Heart right ventricle (tissue), 16 donors: Measurements from ENCODE around the gene ZNF189. TPM values are rescaled to one million over a fixed set of nuclear protein-coding genes. Genes with fewer than 3 reads are reported as not detected.

Experiments used
- ATAC-seq, 8 donors: fragments of 200-7000 bp; cut with Tn5 transposase; one replicate each; pipeline ENCODE4 v1.9.1; 2020; ENCODE audit warnings: mild to moderate bottlenecking in 8 of 8, moderate library complexity in 8 of 8, moderate number of reproducible peaks in 1 of 8
- DNase-seq, 2 donors: peaks; one replicate each; pipeline ENCODE4 v3.0.0-alpha.2; 2020
- H3K27ac ChIP-seq, 10 donors: fragments of 200-600 bp; sonication (generic) in 2 of 10; one replicate each; pipeline versions ENCODE4 v1.5.0 to v1.8.0; 2020 to 2022; ENCODE audit warnings: mild to moderate bottlenecking in 3 of 10
- H3K27me3 ChIP-seq, 7 donors: fragments of 200-600 bp; one replicate each; pipeline ENCODE4 v1.8.0; 2021 to 2022; ENCODE audit warnings: mild to moderate bottlenecking in 2 of 7
- H3K36me3 ChIP-seq, 9 donors: fragments of 200-600 bp; sonication (generic) in 1 of 9; one replicate each; pipeline versions ENCODE4 v1.5.0 to v1.8.0; 2020 to 2022; ENCODE audit warnings: mild to moderate bottlenecking in 2 of 9
- H3K4me1 ChIP-seq, 9 donors: fragments of 200-600 bp; sonication (generic) in 1 of 9; one replicate each; pipeline versions ENCODE4 v1.5.0 to v1.8.0; 2020 to 2022; ENCODE audit warnings: mild to moderate bottlenecking in 4 of 9
- H3K4me3 ChIP-seq, 10 donors: fragments of 200-600 bp; sonication (generic) in 2 of 10; one replicate each; pipeline versions ENCODE4 v1.5.0 to v1.8.0; 2020 to 2022; ENCODE audit warnings: mild to moderate bottlenecking in 7 of 10, moderate library complexity in 2 of 10
- H3K9me3 ChIP-seq, 11 donors: fragments of 200-600 bp in 10 of 11; sonication (generic) in 2 of 11; one replicate each; pipeline versions ENCODE4 v1.5.0 to v1.8.0; 2013 to 2022; ENCODE audit warnings: mild to moderate bottlenecking in 2 of 11, control low read depth in 1 of 11, moderate library complexity in 1 of 11
- CTCF ChIP-seq, 9 donors: fragments of 200-600 bp; sonication (generic) in 2 of 9; IDR thresholded peaks; one replicate each; pipeline versions ENCODE4 v1.5.0 to v1.8.0; 2021 to 2022; ENCODE audit warnings: antibody characterized with exemption in 9 of 9, mild to moderate bottlenecking in 5 of 9, moderate library complexity in 1 of 9
- WGBS, 2 donors: extraction: QIAGEN DNeasy Blood & Tissue Kit; methylation state at CpG; one replicate each; pipeline ENCODE4 v1.1.7; 2013; ENCODE audit warnings: inconsistent platforms in 1 of 2; 5-methylcytosine and 5-hydroxymethylcytosine counted together
- intact Hi-C, 10 donors: fragments of 100-400 bp; cut with DNase I; formaldehyde crosslinking; loops; one replicate each; pipeline versions ENCODE4 v1.11.1 to v1.14.2; 2022
- polyA plus RNA-seq, 2 donors: library from polyadenylated mRNA; stranded (reverse); fragments of 200-250 nt; gene quantifications; one replicate each; pipeline ENCODE4 v1.2.3, GENCODE V29; 2013
- total RNA-seq, 10 donors: library from RNA; stranded (reverse); fragmentation: NEBNext Ultra II Directional in 3 of 10; extraction: Animal tissue kit (Norgen Biotek cat#: 25700) in 3 of 10; gene quantifications; one replicate each; pipeline versions ENCODE4 v1.2.1 to v1.2.4, GENCODE V29; 2021 to 2023
- donor health status: Arrhythmogenic right ventricular cardiomyopathy.
- donor health status: ischemic (EF 13 %, LVEDD 7.1; RV severe dilation, severe dysfunction).
- donor health status: healthy with polysubstance abuse.
- donor health status: DM: no; HTN: yes; CAD: no.
- donor health status: DM: no; HTN: no; CAD: no.
- donor health status: ischemic (EF 25% LVEDD 6.9; RV normal size, moderate dysfunction).
- donor health status: ischemic (EF 25% LVEDD 5.7; RV mildly dilated, moderate dysfunction).
- donor health status: healthy.
- donor health status: DM: yes; HTN: yes; CAD: no.
- donor health status: Ischemic cardiomyopathy.
- donor health status: ischemic (EF 35%, LVEDD 5.7; RV mildly dilated, moderate dysfunction).
- donor health status: nonischemic (EF 11% LVEDD 7.7; RV severe dilation, severe dysfunction).
- donor health status: DM: yes; HTN: yes; CAD: no.
- donor health status: PGD.
- donor health status: ischemic (EF 29% LVEDD 5.4; RV normal size, mild dysfunction).
- donor health status: nonischemic (EF 23%, LVEDD 6.1; RV moderate dilation, normal function).

Gene ZNF189
- total and polyA plus RNA-seq, 12 donors, result 10.9 to 28.0 (median 19.3) TPM

- peaks cover 19 to 89% (median 84%) of the 10 kb centered on the region in 9 donors for H3K36me3 ChIP-seq
- WGBS, 2 donors, result 95% methylated on average over 9 of the region's 9 CpGs
- no peak overlapping the region for H3K4me3 ChIP-seq
- TF ChIP-seq CTCF (IDR thresholded peaks at IDR 0.05), result no peak
- no peak overlapping the region for H3K27ac ChIP-seq
- H3K4me1 ChIP-seq, result peaks cover 0 to 25% (median 22%) of the 10 kb centered on the region in 9 donors
- DNase-seq (no peak), ATAC-seq (no peak)
- no peaks in the 10 kb centered on the region for H3K27me3 ChIP-seq
- H3K9me3 ChIP-seq, result peaks cover 0 to 71% (median 49%) of the 10 kb centered on the region in 11 donors
- intact Hi-C loops, result loop anchor here in 2 of 10 donors (5.0 kb wide), 2 partner anchors 34 to 44 kb away; partner anchors contain the start of gene ALDOB (in 1 of the 2)
These were observed 5.0 kb downstream of the ZNF189 start for GRCh38 chr9:101403516-101404285.

GRCh38 chr9:101408374-101409078, 9.9 kb downstream of the ZNF189 start:
- no peaks in the 10 kb centered on the region for H3K4me1 ChIP-seq
- intact Hi-C loops, result no loop called here
- no peak overlapping the region for H3K27ac ChIP-seq
- no peak for DNase-seq
- H3K4me3 ChIP-seq, result no peak overlapping the region
- H3K27me3 ChIP-seq, result no peaks in the 10 kb centered on the region
- TF ChIP-seq CTCF (IDR thresholded peaks at IDR 0.05), result no peak
- peak in 2 of 8 donors; percentile 10 to 19 for ATAC-seq
- WGBS, 2 donors, result 98% methylated on average over 5 of the region's 5 CpGs
- peaks cover 21 to 92% (median 64%) of the 10 kb centered on the region in 9 donors for H3K36me3 ChIP-seq
- peaks cover 4 to 100% (median 94%) of the 10 kb centered on the region in 11 donors for H3K9me3 ChIP-seq

DNA sequence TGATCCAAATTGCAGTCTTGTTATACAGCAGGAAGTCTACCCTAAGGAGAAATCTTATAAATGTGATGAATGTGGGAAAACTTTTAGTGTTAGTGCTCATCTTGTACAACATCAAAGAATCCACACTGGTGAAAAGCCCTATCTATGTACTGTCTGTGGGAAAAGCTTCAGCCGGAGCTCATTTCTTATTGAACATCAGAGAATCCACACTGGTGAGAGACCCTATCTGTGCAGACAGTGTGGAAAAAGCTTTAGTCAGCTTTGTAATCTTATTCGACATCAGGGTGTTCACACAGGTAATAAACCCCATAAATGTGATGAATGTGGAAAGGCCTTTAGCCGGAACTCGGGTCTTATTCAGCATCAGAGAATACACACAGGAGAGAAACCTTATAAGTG, 10.4 kb downstream of the ZNF189 start:
- Histone ChIP-seq H3K9me3 (peaks cover 4 to 100% (median 95%) of the 10 kb centered on the region in 11 donors), H3K27me3 (no peaks in the 10 kb centered on the region), H3K4me1 (no peaks in the 10 kb centered on the region), H3K36me3 (peaks cover 21 to 92% (median 59%) of the 10 kb centered on the region in 9 donors), H3K27ac (no peak overlapping the region), H3K4me3 (no peak overlapping the region)
- no peak for DNase-seq
- WGBS, 2 donors, result 97 to 98% methylated on average over 4 of the region's 4 CpGs
- peak in 2 of 8 donors; percentile 25 for ATAC-seq
- TF ChIP-seq CTCF (IDR thresholded peaks at IDR 0.05), result no peak
- intact Hi-C loops, result no loop called here

- H3K27me3 ChIP-seq, result no peaks in the 10 kb centered on the region
- peaks cover 0 to 14% (median 0%) of the 10 kb centered on the region in 9 donors for H3K4me1 ChIP-seq
- TF ChIP-seq CTCF (IDR thresholded peaks at IDR 0.05), result no peak
- ATAC-seq, result no peak
- DNase-seq, result no peak
- intact Hi-C loops, result no loop called here
- H3K27ac ChIP-seq, result no peak overlapping the region
- peaks cover 0 to 48% (median 4%) of the 10 kb centered on the region in 9 donors for H3K36me3 ChIP-seq
- peaks cover 0 to 97% (median 49%) of the 10 kb centered on the region in 11 donors for H3K9me3 ChIP-seq
- no peak overlapping the region for H3K4me3 ChIP-seq
These were observed 16.2 kb downstream of the ZNF189 start for GRCh38 chr9:101414839-101415238.
